ENCODE results near the gene ZAR1L. TPM values are rescaled to one million over a fixed set of nuclear protein-coding genes. Genes with fewer than 3 reads are reported as not detected.

The ZAR1L gene
- total and polyA plus RNA-seq, 2 experiments from 2014 or later, result 0.31 to 0.56 TPM

DNA sequence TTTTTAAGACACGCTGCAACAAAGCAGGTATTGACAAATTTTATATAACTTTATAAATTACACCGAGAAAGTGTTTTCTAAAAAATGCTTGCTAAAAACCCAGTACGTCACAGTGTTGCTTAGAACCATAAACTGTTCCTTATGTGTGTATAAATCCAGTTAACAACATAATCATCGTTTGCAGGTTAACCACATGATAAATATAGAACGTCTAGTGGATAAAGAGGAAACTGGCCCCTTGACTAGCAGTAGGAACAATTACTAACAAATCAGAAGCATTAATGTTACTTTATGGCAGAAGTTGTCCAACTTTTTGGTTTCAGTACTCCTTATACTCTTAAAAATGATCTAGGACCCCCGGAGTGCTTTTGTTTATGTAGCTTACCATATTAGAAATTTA, 1.3 kb upstream of the ZAR1L start (continued):
- TF ChIP-seq ZNF462 (CRISPR knock-in tag; IDR thresholded peaks at IDR 0.05) (no peak), POLR2AphosphoS5 (IDR thresholded peaks at IDR 0.05; ENCODE audit: low read depth) (no peak)
- TF ChIP-seq, protein P1, sequence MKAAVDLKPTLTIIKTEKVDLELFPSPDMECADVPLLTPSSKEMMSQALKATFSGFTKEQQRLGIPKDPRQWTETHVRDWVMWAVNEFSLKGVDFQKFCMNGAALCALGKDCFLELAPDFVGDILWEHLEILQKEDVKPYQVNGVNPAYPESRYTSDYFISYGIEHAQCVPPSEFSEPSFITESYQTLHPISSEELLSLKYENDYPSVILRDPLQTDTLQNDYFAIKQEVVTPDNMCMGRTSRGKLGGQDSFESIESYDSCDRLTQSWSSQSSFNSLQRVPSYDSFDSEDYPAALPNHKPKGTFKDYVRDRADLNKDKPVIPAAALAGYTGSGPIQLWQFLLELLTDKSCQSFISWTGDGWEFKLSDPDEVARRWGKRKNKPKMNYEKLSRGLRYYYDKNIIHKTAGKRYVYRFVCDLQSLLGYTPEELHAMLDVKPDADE (IDR thresholded peaks at IDR 0.05), result no peak

- Histone ChIP-seq H3K27ac (ENCODE audit: low read depth) (peak overlapping the region; percentile 93), H3K79me2 (replicated peaks; ENCODE audit: insufficient read depth) (no peaks in the 10 kb centered on the region), H3K4me1 (ENCODE audit: insufficient read depth) (no peaks in the 10 kb centered on the region; the same call in 1 of the 2 replicates), H3K36me3 (ENCODE audit: insufficient read depth) (peaks cover 8% of the 10 kb centered on the region; the same call in 1 of the 2 replicates), H3K27me3 (ENCODE audit: insufficient read depth) (no peaks in the 10 kb centered on the region), H3K4me3 (peak overlapping the region; percentile 65), H4K20me1 (replicated peaks; ENCODE audit: insufficient read depth) (no peaks in the 10 kb centered on the region), H3F3A (replicated peaks; ENCODE audit: low read depth) (no peaks in the 10 kb centered on the region), H3K9me2 (ENCODE audit: insufficient read depth) (no peaks in the 10 kb centered on the region), H3K4me2 (peak overlapping the region; percentile 76), H2AFZ (peak overlapping the region; percentile 18; the same call in 1 of the 2 replicates)
- Mint-ChIP-seq H3K4me1 (peaks cover 10% of the 10 kb centered on the region; the same call in 2 of the 3 replicates), H3K27ac (peak overlapping the region; percentile 99), H3K36me3 (ENCODE audit: low read depth) (peaks cover 16% of the 10 kb centered on the region), H3K4me3 (peak overlapping the region; percentile 88), H3K9me3 (no peaks in the 10 kb centered on the region), H3K27me3 (ENCODE audit: insufficient read depth, low read depth, poor library complexity) (peaks cover 8% of the 10 kb centered on the region)
- DNase-seq (ENCODE audit: low spot score) (no peak), ATAC-seq (peak; percentile 19)
- TF ChIP-seq EZH2 (IDR thresholded peaks at IDR 0.05; ENCODE audit: low read depth, unreplicated experiment), result no peak
- no peak for TF ChIP-seq CREB1 (CRISPR knock-in tag; IDR thresholded peaks at IDR 0.05; ENCODE audit: low read depth)
- TF ChIP-seq, protein P2, sequence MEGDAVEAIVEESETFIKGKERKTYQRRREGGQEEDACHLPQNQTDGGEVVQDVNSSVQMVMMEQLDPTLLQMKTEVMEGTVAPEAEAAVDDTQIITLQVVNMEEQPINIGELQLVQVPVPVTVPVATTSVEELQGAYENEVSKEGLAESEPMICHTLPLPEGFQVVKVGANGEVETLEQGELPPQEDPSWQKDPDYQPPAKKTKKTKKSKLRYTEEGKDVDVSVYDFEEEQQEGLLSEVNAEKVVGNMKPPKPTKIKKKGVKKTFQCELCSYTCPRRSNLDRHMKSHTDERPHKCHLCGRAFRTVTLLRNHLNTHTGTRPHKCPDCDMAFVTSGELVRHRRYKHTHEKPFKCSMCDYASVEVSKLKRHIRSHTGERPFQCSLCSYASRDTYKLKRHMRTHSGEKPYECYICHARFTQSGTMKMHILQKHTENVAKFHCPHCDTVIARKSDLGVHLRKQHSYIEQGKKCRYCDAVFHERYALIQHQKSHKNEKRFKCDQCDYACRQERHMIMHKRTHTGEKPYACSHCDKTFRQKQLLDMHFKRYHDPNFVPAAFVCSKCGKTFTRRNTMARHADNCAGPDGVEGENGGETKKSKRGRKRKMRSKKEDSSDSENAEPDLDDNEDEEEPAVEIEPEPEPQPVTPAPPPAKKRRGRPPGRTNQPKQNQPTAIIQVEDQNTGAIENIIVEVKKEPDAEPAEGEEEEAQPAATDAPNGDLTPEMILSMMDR (conservative IDR thresholded peaks at IDR 0.05; ENCODE audit: low read depth in 2 of 2), result no peak
- no peak for TF ChIP-seq NANOG (IDR thresholded peaks at IDR 0.05; ENCODE audit: borderline replicate concordance)
- TF ChIP-seq ZNF331 (CRISPR knock-in tag; IDR thresholded peaks at IDR 0.05; ENCODE audit: low read depth), result no peak
- TF ChIP-seq REST (IDR thresholded peaks at IDR 0.05; ENCODE audit: unreplicated experiment), result no peak
- TF ChIP-seq ZNF114 (CRISPR knock-in tag; IDR thresholded peaks at IDR 0.05), result no peak
- no peak for TF ChIP-seq STAT1 (IDR thresholded peaks at IDR 0.05; ENCODE audit: unreplicated experiment)
- no peak for TF ChIP-seq EZH2phosphoT487 (IDR thresholded peaks at IDR 0.05; ENCODE audit: unreplicated experiment)
These were observed 821 bp upstream of the ZAR1L start for GRCh38 chr13:32316028-32316339.
